GM13976 (cell line): ENCODE data around the gene PDE2A.

Source experiments
- DNase-seq: peaks from one replicate; pipeline ENCODE4 v3.0.0; 2012; ENCODE audit warnings: low spot score
- CTCF ChIP-seq: IDR thresholded peaks from 2 replicates; pipeline ENCODE4 v1.5.1; 2012; ENCODE audit warnings: borderline replicate concordance, mild to moderate bottlenecking; ENCODE audit not compliant: insufficient read depth; ENCODE audit errors: extremely low read depth, missing control alignments, control extremely low read depth
- in situ Hi-C: fragments of 300-500 bp; cut with MboI; formaldehyde crosslinking; loops from one replicate; pipeline ENCODE4 v1.12.0; 2022; ENCODE audit warnings: low sequenced_read_pairs, mixed read lengths, inconsistent platforms; ENCODE audit not compliant: unreplicated experiment

The PDE2A gene

GRCh38 chr11:72720047-72720446 is 45.8 kb upstream of the PDE2A start:
- no peak for DNase-seq
- in situ Hi-C loops, result loop anchor here (10.0 kb wide), 1 partner anchor 75 kb away; the partner anchor contains the start of gene STARD10
- TF ChIP-seq CTCF, result no peak

GRCh38 chr11:72719551-72719950 is 45.3 kb upstream of the PDE2A start:
- in situ Hi-C loops, result no loop called here
- no peak for DNase-seq
- no peak for TF ChIP-seq CTCF

- in situ Hi-C loops, result no loop called here
- no peak for TF ChIP-seq CTCF
Measured at GRCh38 chr11:72719144-72719543, 44.9 kb upstream of the PDE2A start.

GRCh38 chr11:72718101-72718501 is 43.9 kb upstream of the PDE2A start:
- TF ChIP-seq CTCF, result no peak
- in situ Hi-C loops, result no loop called here
- no peak for DNase-seq

More at GRCh38 chr11:72719144-72719543, 44.9 kb upstream of the PDE2A start:
- no peak for DNase-seq

GRCh38 chr11:72716788-72717435 is 42.7 kb upstream of the PDE2A start:
- DNase-seq, result no peak
- TF ChIP-seq CTCF, result no peak
- in situ Hi-C loops, result no loop called here

- DNase-seq, result no peak
- TF ChIP-seq CTCF, result no peak
Measured at GRCh38 chr11:72716290-72716689, 42.1 kb upstream of the PDE2A start.

More at GRCh38 chr11:72716290-72716689, 42.1 kb upstream of the PDE2A start:
- in situ Hi-C loops, result no loop called here
